PC-9 (cell line): ENCODE measurements around the gene SESN1. TPM values are rescaled to one million over a fixed set of nuclear protein-coding genes. Genes with fewer than 3 reads are reported as not detected.

ENCODE experiments used
- BruUV-seq: library from RNA; stranded (reverse); fragments of 400-500 nt; replicated peaks from 2 replicates; lab custom pipeline; 2021; lab: Mats Ljungman, UMichigan
- CTCF ChIA-PET: fragments of 300-600 bp; sonication (Branson Sonifier 250); formaldehyde crosslinking; loops from one replicate; lab custom pipeline; 2022; ENCODE audit warnings: antibody characterized with exemption; lab: Charles Lee
- POLR2A ChIA-PET: fragments of 300-600 bp; sonication (Branson Sonifier 250); formaldehyde crosslinking; loops from one replicate; lab custom pipeline; 2022; ENCODE audit warnings: antibody characterized with exemption; ENCODE audit not compliant: unreplicated experiment; lab: Charles Lee
- DNase-seq, 2 experiments: peaks; one replicate each; pipeline versions ENCODE4 v3.0.0 to v3.0.0-alpha.2; 2015 to 2022; ENCODE audit warnings: mixed read lengths in 1 of 2
- H2AFZ ChIP-seq: fragments of 200-600 bp; sonication (generic); 2 replicates; pipeline ENCODE4 v1.8.1; 2017; ENCODE audit warnings: antibody characterized with exemption
- H3F3A ChIP-seq: fragments of 200-600 bp; sonication (generic); 2 replicates; pipeline ENCODE4 v1.8.1; 2017; ENCODE audit warnings: antibody characterized with exemption, mild to moderate bottlenecking, low read depth; ENCODE audit not compliant: insufficient read depth
- H3K27ac ChIP-seq: fragments of 200-600 bp; sonication (generic); 2 replicates; pipeline ENCODE4 v1.6.1; 2016; ENCODE audit warnings: mixed run types
- H3K27me3 ChIP-seq: fragments of 200-600 bp; sonication (generic); 2 replicates; pipeline ENCODE4 v1.6.1; 2016; ENCODE audit warnings: low read depth, mixed run types; ENCODE audit not compliant: insufficient read depth
- H3K36me3 ChIP-seq: fragments of 200-600 bp; sonication (generic); 2 replicates; pipeline ENCODE4 v1.6.1; 2016; ENCODE audit warnings: low read depth, mixed run types
- H3K4me1 ChIP-seq: fragments of 200-600 bp; sonication (generic); replicated peaks from 2 replicates; pipeline ENCODE4 v1.6.1; 2016; ENCODE audit warnings: mixed run types; ENCODE audit not compliant: insufficient read depth
- H3K4me2 ChIP-seq: fragments of 200-600 bp; sonication (generic); 2 replicates; pipeline ENCODE4 v1.6.1; 2017; ENCODE audit warnings: mixed run types
- H3K4me3 ChIP-seq: fragments of 200-600 bp; sonication (generic); 2 replicates; pipeline ENCODE4 v1.6.1; 2016; ENCODE audit warnings: mixed run types
- H3K79me2 ChIP-seq: fragments of 200-600 bp; sonication (generic); 2 replicates; pipeline ENCODE4 v1.6.1; 2017; ENCODE audit warnings: low read depth, mixed run types
- H3K9me2 ChIP-seq: fragments of 200-600 bp; sonication (generic); 2 replicates; pipeline ENCODE4 v1.8.1; 2017; ENCODE audit warnings: mild to moderate bottlenecking; ENCODE audit not compliant: insufficient read depth
- H3K9me3 ChIP-seq: fragments of 200-600 bp; sonication (generic); 2 replicates; pipeline ENCODE4 v1.8.1; 2016; ENCODE audit warnings: low read depth; ENCODE audit not compliant: insufficient read depth
- H4K20me1 ChIP-seq: fragments of 200-600 bp; sonication (generic); 2 replicates; pipeline ENCODE4 v1.8.1; 2017; ENCODE audit not compliant: insufficient read depth
- CTCF ChIP-seq: fragments of 200-600 bp; sonication (generic); conservative IDR thresholded peaks from 2 replicates; pipeline ENCODE4 v1.6.1; 2017; ENCODE audit warnings: mixed run types, antibody characterized with exemption, mild to moderate bottlenecking, moderate library complexity
- EZH2 ChIP-seq: fragments of 200-600 bp; sonication (generic); IDR thresholded peaks from 2 replicates; pipeline ENCODE4 v1.8.0; 2017; ENCODE audit warnings: antibody characterized with exemption, low read depth
- intact Hi-C: fragments of 100-400 bp; cut with micrococcal nuclease; formaldehyde crosslinking; loops from one replicate; pipeline ENCODE4 v1.10.0; 2022; ENCODE audit not compliant: unreplicated experiment
- total RNA-seq: library from RNA; stranded (reverse); gene quantifications from 2 replicates; pipeline ENCODE4 v1.2.3, GENCODE V29; 2021

Gene SESN1
- total RNA-seq, 1 experiment from 2014 or later, result 6.5 TPM

GRCh38 chr6:108966855-108967755 lies 127.5 kb downstream of the SESN1 start:
- DNase-seq, result peak; percentile 77 to 93
- TF ChIP-seq CTCF (no peak), EZH2 (no peak)
- no peaks in the 10 kb centered on the region for H3K9me3 ChIP-seq
- peaks cover 30% of the 10 kb centered on the region; the same call in 1 of the 2 replicates for H3F3A ChIP-seq
- H2AFZ ChIP-seq, result peak overlapping the region; percentile 81
- no TSS peak for BruUV-seq
- H3K27ac ChIP-seq, result peak overlapping the region; percentile 53
- POLR2A ChIA-PET, result interaction anchor here (0.7 to 1.0 kb wide), 2 partner anchors 19 to 1677 kb away, joined by 3 read pairs; no protein-coding TSS in a partner anchor
- H3K79me2 ChIP-seq, result no peaks in the 10 kb centered on the region
- peak overlapping the region; percentile 24; the same call in 1 of the 2 replicates for H3K4me3 ChIP-seq
- peak overlapping the region; percentile 75 for H3K4me2 ChIP-seq
- CTCF ChIA-PET, result interaction anchor here (1.1 kb wide), 1 partner anchor 20 kb away, joined by 3 read pairs; no protein-coding TSS in a partner anchor
- intact Hi-C loops, result loop anchor here (1.0 kb wide), 1 partner anchor 20 kb away; no protein-coding TSS in a partner anchor
- H3K36me3 ChIP-seq, result no peaks in the 10 kb centered on the region
- H3K4me1 ChIP-seq, result peaks cover 62% of the 10 kb centered on the region
- no peaks in the 10 kb centered on the region for H3K27me3 ChIP-seq
- H4K20me1 ChIP-seq, result no peaks in the 10 kb centered on the region
- H3K9me2 ChIP-seq, result no peaks in the 10 kb centered on the region; the same call in 1 of the 2 replicates

- Histone ChIP-seq H3K27ac (no peak overlapping the region; the same call in 1 of the 2 replicates), H3K4me1 (peaks cover 54% of the 10 kb centered on the region), H3K79me2 (no peaks in the 10 kb centered on the region), H4K20me1 (no peaks in the 10 kb centered on the region), H2AFZ (no peak overlapping the region; the same call in 1 of the 2 replicates), H3K9me3 (no peaks in the 10 kb centered on the region), H3K27me3 (no peaks in the 10 kb centered on the region), H3K4me2 (peak overlapping the region; percentile 75), H3K4me3 (peak overlapping the region; percentile 24; the same call in 1 of the 2 replicates), H3K36me3 (no peaks in the 10 kb centered on the region), H3K9me2 (no peaks in the 10 kb centered on the region; the same call in 1 of the 2 replicates), H3F3A (peaks cover 30% of the 10 kb centered on the region; the same call in 1 of the 2 replicates)
- BruUV-seq, result no TSS peak
- ChIA-PET POLR2A (interaction anchor here (0.7 kb wide), 1 partner anchor 1676 kb away, joined by 3 read pairs; no protein-coding TSS in a partner anchor), CTCF (no interaction called here)
- no peak for TF ChIP-seq CTCF
- no peak for TF ChIP-seq EZH2
- DNase-seq, result no peak
- intact Hi-C loops, result no loop called here
These were observed 128.4 kb downstream of the SESN1 start for GRCh38 chr6:108966251-108966650.

- intact Hi-C loops, result no loop called here
- 0 out of 2 replicates have a peak, but pooled peaks cover 4% of the 10 kb centered on the region for H3F3A ChIP-seq
- H3K9me2 ChIP-seq, result no peaks in the 10 kb centered on the region; the same call in 1 of the 2 replicates
- ChIA-PET POLR2A (no interaction called here), CTCF (no interaction called here)
- no peak overlapping the region for H3K4me3 ChIP-seq
- TF ChIP-seq CTCF (no peak), EZH2 (no peak)
- H2AFZ ChIP-seq, result no peak overlapping the region
- peaks cover 12% of the 10 kb centered on the region for H3K4me1 ChIP-seq
- H3K36me3 ChIP-seq, result no peaks in the 10 kb centered on the region
- no peaks in the 10 kb centered on the region for H3K9me3 ChIP-seq
- H3K79me2 ChIP-seq, result no peaks in the 10 kb centered on the region
- no peaks in the 10 kb centered on the region for H3K27me3 ChIP-seq
- no TSS peak for BruUV-seq
- H3K4me2 ChIP-seq, result no peak overlapping the region
- no peaks in the 10 kb centered on the region for H4K20me1 ChIP-seq
- H3K27ac ChIP-seq, result no peak overlapping the region
- DNase-seq, result no peak
These were observed 132.7 kb downstream of the SESN1 start for GRCh38 chr6:108961985-108962384.
